A549 (cell line): ENCODE data around the gene CAMKK2. TPM values are rescaled to one million over a fixed set of nuclear protein-coding genes. Genes with fewer than 3 reads are reported as not detected.

Experiments
- ATAC-seq, 2 experiments: fragments of 200-7000 bp in 1 of 2; fragments of >200 bp in 1 of 2; cut with Nextera tagmentation in 1 of 2; cut with Tn5 transposase in 1 of 2; 3 replicates each; pipeline versions ENCODE4 v1.8.0 to v1.9.1; 2018 to 2020; ENCODE audit warnings: mild to moderate bottlenecking in 1 of 2, moderate library complexity in 1 of 2
- CTCF ChIA-PET: fragments of 300-600 bp; sonication (Branson Sonifier 250); formaldehyde crosslinking; extraction: SDS; loops from one replicate; lab custom pipeline; 2021; ENCODE audit warnings: antibody characterized with exemption, inconsistent platforms; lab: Yijun Ruan, JAX
- POLR2A ChIA-PET: fragments of 350-600 bp; formaldehyde crosslinking; extraction: SDS; loops from one replicate; lab custom pipeline; 2021; ENCODE audit warnings: antibody characterized with exemption, inconsistent platforms; lab: Yijun Ruan, JAX
- DNase-seq, 2 experiments: peaks; one replicate each; pipeline versions ENCODE4 v3.0.0 to v3.0.0-alpha.2; 2011 to 2016; ENCODE audit warnings: low read depth in 1 of 2, low spot score in 1 of 2
- FAIRE-seq: peaks from 2 replicates; lab custom pipeline; 2011; peaks lifted over from hg19 to GRCh38; lab: Jason Lieb, UNC
- H3K27ac ChIP-seq, 2 experiments: fragments of >200 bp; sonication (Bioruptor Twin); formaldehyde crosslinking; 3 replicates each; pipeline ENCODE4 v1.5.1; 2016 to 2017
- H3K4me1 ChIP-seq: fragments of >200 bp; sonication (Bioruptor Twin); formaldehyde crosslinking; 3 replicates; pipeline ENCODE4 v1.6.1; 2016
- H3K4me2 ChIP-seq: fragments of >200 bp; sonication (Bioruptor Twin); formaldehyde crosslinking; 3 replicates; pipeline ENCODE4 v1.6.1; 2016
- H3K4me3 ChIP-seq: fragments of >200 bp; sonication (Bioruptor Twin); formaldehyde crosslinking; 3 replicates; pipeline ENCODE4 v1.5.1; 2016
- H3K9me3 ChIP-seq: fragments of >200 bp; sonication (Bioruptor Twin); formaldehyde crosslinking; 3 replicates; pipeline ENCODE4 v1.6.1; 2016
- CBX2 ChIP-seq: fragments of 200-600 bp; sonication (generic); IDR thresholded peaks from 2 replicates; pipeline ENCODE4 v1.6.1; 2016; ENCODE audit warnings: low read depth, mild to moderate bottlenecking, borderline replicate concordance
- CBX8 ChIP-seq: fragments of 200-600 bp; sonication (generic); IDR thresholded peaks from 2 replicates; pipeline ENCODE4 v1.6.1; 2016
- CTCF ChIP-seq: fragments of >200 bp; sonication (Bioruptor Twin); formaldehyde crosslinking; IDR thresholded peaks from 3 replicates; pipeline ENCODE4 v1.5.1; 2016
- E2F6 ChIP-seq: IDR thresholded peaks from 2 replicates; pipeline ENCODE4 v1.6.1; 2012; ENCODE audit warnings: low read depth, borderline replicate concordance
- EHF ChIP-seq: fragments of 250-450 bp; sonication (Bioruptor Pico); IDR thresholded peaks from 2 replicates; pipeline ENCODE4 v1.5.0; 2020; ENCODE audit warnings: mild to moderate bottlenecking
- HDAC2 ChIP-seq: fragments of 200-600 bp; sonication (generic); IDR thresholded peaks from 2 replicates; pipeline ENCODE4 v1.6.1; 2016
- HOXA7 ChIP-seq: fragments of 250-450 bp; sonication (Bioruptor Pico); IDR thresholded peaks from 2 replicates; pipeline ENCODE4 v1.5.0; 2020; ENCODE audit warnings: mild to moderate bottlenecking, moderate library complexity
- HOXB13 ChIP-seq: fragments of 250-450 bp; sonication (Bioruptor Pico); IDR thresholded peaks from 2 replicates; pipeline ENCODE4 v1.5.0; 2020; ENCODE audit warnings: low read depth, mild to moderate bottlenecking, moderate library complexity
- HOXB5 ChIP-seq: fragments of 250-450 bp; sonication (Bioruptor Pico); IDR thresholded peaks from 2 replicates; pipeline ENCODE4 v1.5.0; 2020; ENCODE audit warnings: mild to moderate bottlenecking, moderate library complexity
- JUN ChIP-seq, 2 experiments: fragments of >200 bp; sonication (Bioruptor Twin); formaldehyde crosslinking; IDR thresholded peaks; 2 replicates in 1 of 2; 3 replicates in 1 of 2; pipeline ENCODE4 v1.6.1; 2016 to 2017
- JUNB ChIP-seq: fragments of >200 bp; sonication (Bioruptor Twin); formaldehyde crosslinking; IDR thresholded peaks from 2 replicates; pipeline ENCODE4 v1.6.1; 2016
- PHF8 ChIP-seq: fragments of 200-600 bp; sonication (generic); IDR thresholded peaks from 2 replicates; pipeline ENCODE4 v1.6.1; 2016; ENCODE audit warnings: low read depth, mild to moderate bottlenecking, antibody characterized with exemption, moderate library complexity, borderline replicate concordance
- RARB ChIP-seq: fragments of 250-450 bp; sonication (Bioruptor Pico); IDR thresholded peaks from 2 replicates; pipeline ENCODE4 v1.8.0; 2021; ENCODE audit warnings: mild to moderate bottlenecking, moderate library complexity
- RNF2 ChIP-seq: fragments of 200-600 bp; sonication (generic); IDR thresholded peaks from 2 replicates; pipeline ENCODE4 v1.6.1; 2016; ENCODE audit warnings: low read depth, mild to moderate bottlenecking, antibody characterized with exemption, moderate library complexity, borderline replicate concordance
- SREBF2 ChIP-seq: fragments of 450-650 bp; IDR thresholded peaks from 2 replicates; pipeline ENCODE4 v1.6.1; 2014; ENCODE audit warnings: mild to moderate bottlenecking, moderate library complexity
- TP53 ChIP-seq: fragments of 250-450 bp; sonication (Bioruptor Pico); IDR thresholded peaks from 2 replicates; pipeline ENCODE4 v1.5.0; 2021; ENCODE audit warnings: mild to moderate bottlenecking, moderate library complexity
- USF2 ChIP-seq: fragments of 450-650 bp; IDR thresholded peaks from 2 replicates; pipeline ENCODE4 v1.6.1; 2014; ENCODE audit warnings: antibody characterized with exemption
- ZC3H11A ChIP-seq: fragments of 450-650 bp; IDR thresholded peaks from 2 replicates; pipeline ENCODE4 v1.6.1; 2014; ENCODE audit warnings: antibody characterized with exemption, mild to moderate bottlenecking
- ZSCAN20 ChIP-seq: fragments of 250-450 bp; sonication (Bioruptor Pico); IDR thresholded peaks from 2 replicates; pipeline ENCODE4 v1.8.0; 2022; ENCODE audit warnings: mild to moderate bottlenecking, moderate library complexity
- WGBS: methylation state at CpG from one replicate; pipeline ENCODE4 v1.1.6; 2017; ENCODE audit errors: missing lambda C conversion rate; 5-methylcytosine and 5-hydroxymethylcytosine counted together
- polyA plus RNA-seq, 4 experiments: library from polyadenylated mRNA; depleted of rRNA in 3 of 4; stranded (reverse); fragments of >200 nt; fragmentation: RNase III in 1 of 4; extraction: RNeasy Plus Mini Kit Qiagen cat#74134 plus additional on column Dnase treatment in 1 of 4; gene quantifications; 2 replicates in 3 of 4; 3 replicates in 1 of 4; pipeline ENCODE4 v1.2.3, GENCODE V29; 2011 to 2017
- TF ChIP-seq, protein P1 (sequence below): fragments of 250-450 bp; sonication (Bioruptor Pico); IDR thresholded peaks from 2 replicates; pipeline ENCODE4 v1.5.0; 2020; ENCODE audit warnings: low read depth, mild to moderate bottlenecking, moderate library complexity
- TF ChIP-seq, protein P2 (sequence below): fragments of >200 bp; sonication (Bioruptor Twin); formaldehyde crosslinking; IDR thresholded peaks from 2 replicates; pipeline ENCODE4 v1.6.1; 2016
- TF ChIP-seq, protein P3 (sequence below): fragments of 250-450 bp; sonication (Bioruptor Pico); IDR thresholded peaks from 2 replicates; pipeline ENCODE4 v1.5.0; 2021; ENCODE audit warnings: mild to moderate bottlenecking, moderate library complexity, borderline replicate concordance
- TF ChIP-seq, protein P4 (sequence below): fragments of >200 bp; sonication (Bioruptor Twin); formaldehyde crosslinking; IDR thresholded peaks from 3 replicates; pipeline ENCODE4 v1.6.1; 2016

Gene CAMKK2
- polyA plus RNA-seq, 2 of the 4 experiments (the other 2 are of a cell fraction): 15.3 to 24.8 TPM

DNA sequence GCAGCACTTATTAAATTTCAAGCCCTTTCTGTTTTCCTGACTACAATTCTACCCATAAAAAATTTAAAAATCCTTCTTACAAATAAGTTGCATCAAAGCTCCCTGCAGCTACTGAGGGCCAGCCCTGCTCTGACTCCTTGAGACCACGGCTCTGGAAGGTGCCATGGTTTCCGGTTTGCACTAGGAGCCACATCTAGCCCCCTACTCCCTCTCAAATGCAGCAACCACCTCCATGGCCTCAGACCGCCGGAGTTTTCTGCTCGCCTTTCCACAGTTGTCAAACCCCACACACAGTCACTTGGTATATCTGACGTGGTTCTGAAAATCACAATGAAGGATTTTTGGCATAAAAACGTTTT, 56.5 kb downstream of the CAMKK2 start (continued):
- TF ChIP-seq HOXB13: no peak
- no peak for TF ChIP-seq JUNB
- no peak for TF ChIP-seq CBX8
- no peak for TF ChIP-seq CBX2
- no peak for TF ChIP-seq HDAC2
- no peak for TF ChIP-seq E2F6
- TF ChIP-seq JUN (IDR thresholded peaks at IDR 0.05): no peak

DNA sequence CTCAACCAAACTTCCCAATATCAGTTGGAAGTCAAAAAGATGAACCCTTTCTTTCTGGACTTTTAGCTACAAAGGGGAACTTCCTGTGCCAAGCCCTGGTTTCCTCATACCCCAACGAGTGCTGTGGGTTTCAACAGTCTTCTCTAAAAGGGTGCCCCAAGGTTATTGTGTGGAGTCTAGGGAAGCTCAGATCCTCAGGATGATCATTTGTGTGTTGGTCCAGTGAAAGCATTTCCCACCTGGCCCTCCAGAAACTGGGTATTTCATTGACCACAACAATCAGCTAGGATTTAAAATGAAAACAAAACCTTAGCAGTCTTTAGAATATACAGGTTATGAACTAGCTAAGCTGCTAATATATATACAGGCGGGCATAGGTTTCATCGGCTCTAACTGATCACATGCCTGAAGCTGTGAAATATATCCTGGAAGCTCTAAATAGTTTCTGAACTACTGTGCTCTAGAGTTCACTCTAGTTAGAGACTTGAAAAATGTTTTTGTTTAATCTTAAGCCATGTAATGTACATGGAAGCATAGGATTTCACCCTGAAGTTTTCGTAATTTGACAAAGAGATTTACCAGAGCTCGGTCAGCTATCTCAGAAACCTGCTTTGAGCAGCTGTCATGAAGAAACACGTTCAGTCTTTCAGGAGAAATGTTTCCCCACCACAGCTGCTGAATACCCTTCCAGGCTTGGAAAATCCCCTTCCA, 57.0 kb downstream of the CAMKK2 start:
- TF ChIP-seq SREBF2: no peak
- no peak for TF ChIP-seq PHF8
- TF ChIP-seq TP53 (CRISPR knock-in tag): no peak
- TF ChIP-seq RNF2: no peak
- no peak for TF ChIP-seq CBX8
- no peak overlapping the region for H3K4me2 ChIP-seq
- 89% methylated on average over 6 of the region's 6 CpGs for WGBS
- no peak overlapping the region for H3K27ac ChIP-seq
- no peaks in the 10 kb centered on the region for H3K4me1 ChIP-seq
- CTCF ChIA-PET: interaction anchor here (0.9 to 1.8 kb wide), 6 partner anchors 9 to 203 kb away, joined by 3 to 11 read pairs (median 4); no protein-coding TSS in a partner anchor
- ATAC-seq (no peak), FAIRE-seq (no peak), DNase-seq (no peak)
- POLR2A ChIA-PET: no interaction called here
- no peak overlapping the region for H3K4me3 ChIP-seq
- no peaks in the 10 kb centered on the region for H3K9me3 ChIP-seq

- WGBS: 76% methylated on average over 7 of the region's 7 CpGs
- DNase-seq (no peak), FAIRE-seq (no peak), ATAC-seq (peak in 1 of 2 experiments; percentile 34; a peak in 4 of 6 replicates)
- CTCF ChIA-PET: interaction anchor here (0.5 to 1.8 kb wide), 9 partner anchors 9 to 628 kb away, joined by 3 to 11 read pairs (median 4); no protein-coding TSS in a partner anchor
- Histone ChIP-seq H3K4me3 (no peak overlapping the region), H3K27ac (no peak overlapping the region), H3K4me2 (no peak overlapping the region), H3K4me1 (no peaks in the 10 kb centered on the region), H3K9me3 (no peaks in the 10 kb centered on the region)
- POLR2A ChIA-PET: no interaction called here
- TF ChIP-seq, protein P1, sequence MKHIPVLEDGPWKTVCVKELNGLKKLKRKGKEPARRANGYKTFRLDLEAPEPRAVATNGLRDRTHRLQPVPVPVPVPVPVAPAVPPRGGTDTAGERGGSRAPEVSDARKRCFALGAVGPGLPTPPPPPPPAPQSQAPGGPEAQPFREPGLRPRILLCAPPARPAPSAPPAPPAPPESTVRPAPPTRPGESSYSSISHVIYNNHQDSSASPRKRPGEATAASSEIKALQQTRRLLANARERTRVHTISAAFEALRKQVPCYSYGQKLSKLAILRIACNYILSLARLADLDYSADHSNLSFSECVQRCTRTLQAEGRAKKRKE (CRISPR knock-in tag): no peak
- TF ChIP-seq HOXB5 (no peak), RNF2 (no peak), USF2 (no peak), TP53 (CRISPR knock-in tag) (no peak)
- TF ChIP-seq, protein P2, sequence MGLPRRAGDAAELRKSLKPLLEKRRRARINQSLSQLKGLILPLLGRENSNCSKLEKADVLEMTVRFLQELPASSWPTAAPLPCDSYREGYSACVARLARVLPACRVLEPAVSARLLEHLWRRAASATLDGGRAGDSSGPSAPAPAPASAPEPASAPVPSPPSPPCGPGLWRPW: no peak
Measured at GRCh38 chr12:121238604-121239350, 57.7 kb downstream of the CAMKK2 start.

GRCh38 chr12:121238086-121238485, 58.4 kb downstream of the CAMKK2 start:
- no peak overlapping the region for H3K27ac ChIP-seq
- DNase-seq: no peak
- no peak overlapping the region for H3K4me3 ChIP-seq
- 94% methylated on average over 4 of the region's 4 CpGs for WGBS
- no peak for FAIRE-seq
- H3K9me3 ChIP-seq: no peaks in the 10 kb centered on the region
- ATAC-seq: no peak
- CTCF ChIA-PET: interaction anchor here (0.5 to 1.1 kb wide), 6 partner anchors 21 to 628 kb away, joined by 3 to 4 read pairs (median 3); no protein-coding TSS in a partner anchor
- H3K4me2 ChIP-seq: no peak overlapping the region
- no peaks in the 10 kb centered on the region for H3K4me1 ChIP-seq
- POLR2A ChIA-PET: no interaction called here
- no peak for TF ChIP-seq ZC3H11A
- TF ChIP-seq, protein P3, sequence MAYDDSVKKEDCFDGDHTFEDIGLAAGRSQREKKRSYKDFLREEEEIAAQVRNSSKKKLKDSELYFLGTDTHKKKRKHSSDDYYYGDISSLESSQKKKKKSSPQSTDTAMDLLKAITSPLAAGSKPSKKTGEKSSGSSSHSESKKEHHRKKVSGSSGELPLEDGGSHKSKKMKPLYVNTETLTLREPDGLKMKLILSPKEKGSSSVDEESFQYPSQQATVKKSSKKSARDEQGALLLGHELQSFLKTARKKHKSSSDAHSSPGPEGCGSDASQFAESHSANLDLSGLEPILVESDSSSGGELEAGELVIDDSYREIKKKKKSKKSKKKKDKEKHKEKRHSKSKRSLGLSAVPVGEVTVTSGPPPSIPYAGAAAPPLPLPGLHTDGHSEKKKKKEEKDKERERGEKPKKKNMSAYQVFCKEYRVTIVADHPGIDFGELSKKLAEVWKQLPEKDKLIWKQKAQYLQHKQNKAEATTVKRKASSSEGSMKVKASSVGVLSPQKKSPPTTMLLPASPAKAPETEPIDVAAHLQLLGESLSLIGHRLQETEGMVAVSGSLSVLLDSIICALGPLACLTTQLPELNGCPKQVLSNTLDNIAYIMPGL (CRISPR knock-in tag): no peak
- TF ChIP-seq, protein P4, sequence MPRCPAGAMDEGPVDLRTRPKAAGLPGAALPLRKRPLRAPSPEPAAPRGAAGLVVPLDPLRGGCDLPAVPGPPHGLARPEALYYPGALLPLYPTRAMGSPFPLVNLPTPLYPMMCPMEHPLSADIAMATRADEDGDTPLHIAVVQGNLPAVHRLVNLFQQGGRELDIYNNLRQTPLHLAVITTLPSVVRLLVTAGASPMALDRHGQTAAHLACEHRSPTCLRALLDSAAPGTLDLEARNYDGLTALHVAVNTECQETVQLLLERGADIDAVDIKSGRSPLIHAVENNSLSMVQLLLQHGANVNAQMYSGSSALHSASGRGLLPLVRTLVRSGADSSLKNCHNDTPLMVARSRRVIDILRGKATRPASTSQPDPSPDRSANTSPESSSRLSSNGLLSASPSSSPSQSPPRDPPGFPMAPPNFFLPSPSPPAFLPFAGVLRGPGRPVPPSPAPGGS: no peak
- no peak for TF ChIP-seq HOXB5
- TF ChIP-seq ZSCAN20 (CRISPR knock-in tag): no peak
- TF ChIP-seq HOXA7 (CRISPR knock-in tag): no peak
- no peak for TF ChIP-seq CTCF
- TF ChIP-seq EHF: no peak
- TF ChIP-seq RARB: no peak
